Activated CD4-positive, alpha-beta T cell treated with anti-CD3 and anti-CD28 coated beads for 1 hour (primary cell): Measurements from ENCODE around the gene TMEM154.
"Not testable (repeated sequence)": the region's sequence is repeated elsewhere in the genome, so short reads cannot be mapped to it uniquely, and the experiment has no call there.

Experiments used
- DNase-seq: peaks from one replicate; pipeline ENCODE4 v3.0.0-alpha.2; 2020

TMEM154 gene

DNA sequence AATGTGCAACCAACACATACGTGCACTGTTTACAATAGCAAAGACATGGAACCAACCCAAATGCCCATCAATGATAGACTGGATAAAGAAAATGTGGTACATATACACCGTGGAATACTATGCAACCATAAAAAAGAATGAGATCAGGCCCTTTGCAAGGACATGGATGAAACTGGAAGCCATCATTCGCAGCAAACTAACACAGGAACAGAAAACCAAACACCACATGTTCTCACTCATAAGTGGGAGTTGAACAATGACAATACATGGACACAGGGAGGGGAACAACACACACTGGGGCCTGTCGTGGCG is 15.8 kb downstream of the TMEM154 start:
- not testable (repeated sequence) for DNase-seq

- no peak for DNase-seq
Observed at GRCh38 chr4:152663203-152664066, 16.4 kb downstream of the TMEM154 start.

DNA sequence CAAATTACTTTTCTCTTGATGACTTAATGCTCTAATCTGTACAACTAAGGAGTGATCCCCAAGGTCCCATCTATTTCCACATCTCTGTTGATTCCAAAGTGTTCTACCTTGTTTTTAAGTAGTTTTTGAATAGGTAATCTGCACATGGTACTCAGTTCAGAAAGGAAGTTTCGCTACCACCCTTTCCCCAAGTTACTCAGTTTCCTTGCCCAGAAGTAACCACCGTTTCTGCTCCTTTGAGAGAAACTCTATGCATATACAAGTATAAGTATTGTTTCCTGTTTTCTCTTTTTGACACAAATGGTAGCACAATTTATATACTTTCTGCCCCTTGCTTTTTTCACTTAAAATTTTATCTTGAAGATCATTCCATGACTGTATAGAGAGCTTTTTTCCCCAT is 18.1 kb downstream of the TMEM154 start:
- DNase-seq, result no peak

DNA sequence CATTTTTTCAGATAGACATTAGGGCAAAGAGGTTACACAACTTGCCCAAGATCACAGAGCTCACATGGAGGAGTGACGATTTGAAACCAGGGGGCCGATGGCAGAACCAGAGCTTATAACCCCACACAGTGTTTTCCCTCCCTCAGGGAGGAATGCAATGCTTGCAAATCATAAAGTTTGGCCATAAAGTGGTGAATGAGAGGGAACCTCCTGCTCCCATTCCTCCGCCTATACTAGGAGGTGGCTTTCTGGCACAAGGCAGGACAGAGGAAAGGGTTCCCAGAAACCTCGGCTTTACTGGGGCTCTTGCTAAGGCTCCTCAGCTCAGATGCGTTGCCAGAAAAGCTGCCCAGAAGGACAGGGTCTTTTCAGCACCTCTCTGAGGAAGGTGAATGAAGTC is 19.3 kb downstream of the TMEM154 start:
- DNase-seq, result no peak

- DNase-seq, result no peak
Observed at GRCh38 chr4:152659806-152660205, 20.0 kb downstream of the TMEM154 start.

DNA sequence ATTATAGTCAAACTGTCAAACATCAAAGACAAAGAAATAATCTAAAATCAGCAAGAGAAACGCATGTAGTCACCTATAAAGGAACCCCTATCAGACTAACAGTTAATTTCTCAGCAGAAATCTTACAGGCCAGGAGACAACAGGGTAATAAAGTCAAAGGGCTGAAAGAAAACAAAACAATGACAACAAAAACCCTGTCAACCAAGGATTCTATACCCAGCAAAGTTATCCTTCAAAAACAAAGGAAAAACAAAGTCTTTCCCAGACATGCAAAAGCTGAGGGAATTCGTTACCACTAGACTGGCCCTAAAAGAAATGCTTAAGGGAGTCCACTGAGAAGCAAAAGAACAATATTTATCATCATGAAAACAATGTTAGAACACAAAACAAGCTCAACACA is 22.1 kb downstream of the TMEM154 start:
- no peak for DNase-seq

DNA sequence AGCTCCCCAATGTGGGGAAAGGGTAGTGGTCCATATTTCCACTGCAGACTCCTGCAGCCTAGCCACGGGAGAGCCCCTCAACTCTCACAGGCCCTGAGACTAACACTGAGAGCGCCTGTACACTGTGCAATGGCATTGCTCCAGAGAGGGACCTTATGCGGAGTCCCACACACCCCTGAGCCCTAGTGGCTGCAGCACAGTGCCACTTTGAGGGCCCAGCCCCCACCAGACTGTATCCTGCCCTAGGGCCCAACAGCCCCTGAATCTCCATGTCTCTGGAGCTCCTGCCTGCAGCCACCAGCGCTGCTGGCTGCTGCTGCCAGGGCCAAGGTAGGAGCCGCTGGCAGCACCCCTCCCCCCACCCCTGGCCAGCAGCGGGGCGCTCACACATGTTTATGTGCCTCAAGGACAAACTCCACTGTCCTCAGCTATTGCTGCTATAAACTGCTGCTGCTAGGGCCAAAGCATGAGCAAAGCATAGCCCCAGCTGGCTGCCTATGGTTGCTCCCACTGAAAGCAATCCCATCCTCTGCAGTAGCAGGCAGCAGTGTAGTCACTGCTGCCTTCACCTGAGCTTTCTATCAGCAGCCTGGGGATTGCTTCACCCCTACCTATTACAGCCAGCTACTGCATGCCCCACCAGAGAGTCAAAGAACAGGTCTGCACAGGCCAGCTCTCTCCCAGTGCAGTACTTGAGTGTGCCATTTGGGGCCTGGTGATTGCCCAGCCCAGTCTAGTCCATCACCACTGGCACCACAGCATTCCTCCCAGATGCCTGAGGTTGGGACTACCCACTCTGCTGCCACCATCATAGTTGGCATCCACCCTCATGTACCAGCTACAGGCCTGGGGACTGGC is 24.3 kb downstream of the TMEM154 start:
- DNase-seq, result no peak

DNA sequence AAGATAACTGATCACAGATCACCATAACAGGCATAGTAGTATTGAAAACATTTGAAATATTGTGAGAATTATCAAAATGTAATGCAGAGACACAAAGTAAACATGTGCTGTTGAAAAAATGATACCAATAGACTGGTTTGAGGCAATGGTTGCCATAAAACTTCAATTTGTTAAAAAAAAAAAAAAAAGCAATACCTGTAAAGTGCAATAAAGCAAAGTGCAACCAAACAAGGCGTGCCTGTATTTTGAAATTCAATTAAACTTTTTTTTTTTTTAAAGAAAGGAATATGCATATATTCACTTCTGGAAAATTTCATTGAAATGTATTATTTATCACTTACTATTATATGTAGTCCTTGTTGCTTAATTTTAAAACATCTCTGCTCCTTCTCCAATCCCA is 27.7 kb downstream of the TMEM154 start:
- no peak for DNase-seq

DNA sequence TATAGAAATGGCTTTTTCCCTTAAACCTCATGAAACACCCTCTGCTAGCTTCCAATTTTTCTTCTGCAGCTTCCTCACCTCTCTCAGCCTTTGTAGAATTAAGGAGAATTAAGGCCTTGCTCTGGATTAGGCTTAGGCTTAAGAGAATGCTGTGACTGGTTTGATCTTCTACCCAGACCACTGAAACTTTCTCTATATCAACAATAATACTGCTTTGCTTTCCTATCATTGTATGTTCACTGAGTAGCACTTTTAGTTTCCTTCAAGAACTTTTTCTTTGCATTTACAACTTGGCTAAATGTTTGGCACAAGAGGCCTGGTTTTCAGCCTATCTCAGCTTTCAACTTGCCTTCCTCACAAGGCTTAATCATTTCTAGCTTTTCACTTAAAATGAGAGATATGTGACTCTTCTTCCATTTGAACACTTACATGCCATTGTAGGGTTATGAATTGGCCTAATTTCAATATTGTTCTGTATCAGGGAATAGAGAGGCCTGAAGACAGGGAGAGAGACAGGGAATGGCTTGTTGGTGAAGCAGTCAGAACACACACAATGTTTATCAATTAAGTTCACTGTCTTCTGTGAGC is 28.2 kb downstream of the TMEM154 start:
- DNase-seq, result no peak

DNA sequence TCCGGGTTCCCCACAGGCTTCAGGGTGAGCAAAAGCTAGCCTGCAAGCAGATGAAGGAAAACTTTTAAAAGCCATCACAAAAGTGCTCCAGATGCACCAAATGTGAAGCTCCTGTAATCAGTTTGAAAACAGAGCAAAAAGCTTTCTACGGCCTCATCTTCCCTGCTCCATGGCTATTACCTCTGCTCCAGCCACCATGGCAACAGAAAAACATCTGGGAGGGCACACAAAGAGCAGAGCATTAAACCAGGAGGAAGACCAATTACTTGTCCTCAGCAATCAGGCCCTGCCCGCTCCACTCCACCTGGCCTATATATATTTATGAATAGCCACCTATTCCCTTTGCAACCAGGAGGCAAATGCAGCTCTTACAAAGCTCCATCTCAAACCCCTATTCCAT is 33.6 kb downstream of the TMEM154 start:
- DNase-seq, result no peak

DNA sequence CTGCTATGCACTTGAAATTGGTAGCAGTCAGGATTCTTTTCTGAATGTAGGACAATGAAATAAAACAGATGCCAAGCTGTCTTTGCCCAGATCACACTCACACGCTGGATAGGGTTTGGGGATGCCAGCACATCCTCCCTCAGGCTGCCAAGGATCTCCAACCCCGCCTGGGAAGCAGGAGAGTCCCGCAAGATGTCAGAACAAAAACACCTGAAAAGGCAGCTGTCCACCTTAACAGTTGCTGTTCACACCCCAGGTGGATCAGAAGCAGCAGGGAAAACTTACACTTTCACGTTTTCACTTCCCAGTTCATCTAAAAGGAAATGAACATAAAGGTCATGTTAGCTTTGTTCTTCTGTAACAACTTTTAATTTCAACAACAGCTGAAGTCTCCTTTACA is 35.7 kb downstream of the TMEM154 start:
- no peak for DNase-seq

- DNase-seq, result no peak
Observed at GRCh38 chr4:152643153-152644035, 36.4 kb downstream of the TMEM154 start.

DNA sequence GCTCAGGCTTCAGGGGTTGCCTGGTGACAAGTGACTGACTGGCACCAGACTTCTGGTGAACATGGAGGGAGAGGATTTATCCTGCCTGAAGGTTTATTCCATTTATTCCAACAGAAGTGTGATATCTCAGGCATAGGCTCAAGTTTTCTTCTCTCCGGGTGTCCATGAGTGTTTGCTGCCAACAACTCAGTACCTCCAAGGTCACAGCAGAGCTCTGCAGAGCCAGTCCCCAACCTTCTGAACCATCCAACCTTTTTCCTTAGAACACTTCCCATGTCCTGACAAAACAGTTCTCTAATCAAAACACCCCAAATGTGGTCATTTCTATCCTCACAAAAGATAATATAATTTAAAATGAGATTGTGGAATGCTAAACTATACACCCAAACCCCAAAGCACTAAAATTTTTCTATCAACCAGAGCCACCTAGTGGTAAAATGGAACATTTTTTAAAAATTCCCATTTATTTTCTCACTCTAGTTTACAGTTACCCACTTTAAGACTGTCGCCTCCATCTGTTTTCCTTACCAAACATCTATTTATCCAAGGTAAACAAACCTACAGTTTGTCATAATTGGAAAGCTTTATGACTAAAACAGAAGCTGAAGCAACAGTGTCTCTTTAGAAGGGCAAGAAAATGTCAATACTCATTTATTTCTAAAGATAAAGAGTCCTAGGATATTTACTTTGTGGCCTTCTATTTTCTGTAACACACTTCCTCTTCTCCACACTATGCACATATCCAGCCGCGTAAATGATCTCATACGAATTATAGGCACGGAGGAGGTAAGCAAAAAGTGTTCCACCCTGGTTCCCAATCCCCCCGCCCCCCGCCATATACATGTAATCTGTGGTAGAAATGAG is 39.5 kb downstream of the TMEM154 start:
- DNase-seq, result no peak

GRCh38 chr4:152635851-152636250 is 43.9 kb downstream of the TMEM154 start:
- no peak for DNase-seq

GRCh38 chr4:152634110-152634760 is 45.6 kb downstream of the TMEM154 start:
- no peak for DNase-seq

DNA sequence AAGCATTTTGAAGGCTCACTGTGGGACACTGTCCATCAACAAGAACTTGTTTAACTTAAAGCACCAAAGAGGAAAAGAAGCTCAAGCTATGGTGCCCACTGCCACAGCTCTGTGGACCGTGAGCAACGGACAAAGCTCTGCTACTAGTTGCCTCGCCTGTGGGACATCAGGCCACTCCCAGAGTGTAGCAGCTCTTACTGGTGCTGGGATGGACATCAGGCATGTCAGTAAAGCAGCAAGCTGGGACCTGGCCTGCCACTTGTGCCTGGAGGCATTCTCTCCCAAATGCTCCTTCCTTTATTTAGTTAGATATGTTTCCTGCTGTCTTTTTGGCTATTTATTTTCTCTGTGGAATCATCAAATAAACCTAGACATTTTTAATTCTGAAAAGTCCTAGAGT is 46.7 kb downstream of the TMEM154 start:
- DNase-seq, result no peak

GRCh38 chr4:152630324-152630723 is 49.5 kb downstream of the TMEM154 start:
- DNase-seq, result no peak

GRCh38 chr4:152629908-152630307 is 49.9 kb downstream of the TMEM154 start:
- DNase-seq, result no peak

DNA sequence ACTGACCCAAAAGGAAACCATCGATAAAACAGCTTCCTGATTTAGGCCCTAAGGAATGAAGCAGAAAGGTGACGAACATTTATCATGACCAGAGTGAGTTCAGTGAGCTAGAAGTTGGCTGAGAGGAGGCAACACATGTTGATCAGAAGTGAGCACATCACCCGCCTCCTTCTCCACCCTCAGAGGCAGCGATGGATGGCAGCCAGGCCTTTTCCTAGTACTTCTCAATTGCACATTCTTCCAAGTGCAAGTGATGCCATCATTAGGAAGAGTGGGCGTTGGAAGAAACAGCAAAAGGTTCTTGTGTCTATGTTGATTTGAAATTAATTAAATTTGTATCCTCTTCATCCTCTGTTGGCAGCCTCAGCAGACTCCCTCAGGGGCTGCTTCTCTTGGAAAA is 51.7 kb downstream of the TMEM154 start:
- DNase-seq, result no peak

GRCh38 chr4:152626790-152627189 is 53.0 kb downstream of the TMEM154 start:
- no peak for DNase-seq

- no peak for DNase-seq
Observed at GRCh38 chr4:152620915-152621314, 58.9 kb downstream of the TMEM154 start.
